Omental fat pad (tissue), 4 donors: ENCODE measurements around the gene WRNIP1. TPM values are rescaled to one million over a fixed set of nuclear protein-coding genes. Genes with fewer than 3 reads are reported as not detected.

Experiments
- ATAC-seq: fragments of 150-250 bp; one replicate; pipeline ENCODE4 v1.9.1; 2016; ENCODE audit warnings: mild to moderate bottlenecking, moderate library complexity; ENCODE audit not compliant: low FRiP score
- DNase-seq: peaks from one replicate; pipeline ENCODE4 v3.0.0-alpha.2; 2019; ENCODE audit warnings: low spot score
- CTCF ChIP-seq, 3 donors: fragments of 450-650 bp; IDR thresholded peaks; one replicate each; pipeline ENCODE4 v1.5.1; 2016 to 2017; ENCODE audit warnings: antibody characterized with exemption in 3 of 3, mild to moderate bottlenecking in 3 of 3, moderate library complexity in 2 of 3
- total RNA-seq, 4 donors: library from RNA; depleted of rRNA; stranded (reverse); fragments of >200 nt; gene quantifications; one replicate each; pipeline ENCODE4 v1.1.0, GENCODE V29; 2016

Gene WRNIP1
- total RNA-seq, 4 donors from 2014 or later, result 31.6 to 66.4 (median 46.1) TPM

- DNase-seq (no peak), ATAC-seq (no peak)
- TF ChIP-seq CTCF (IDR thresholded peaks at IDR 0.05), result no peak
These were observed 27.3 kb downstream of the WRNIP1 start for GRCh38 chr6:2792330-2793110.

GRCh38 chr6:2793534-2794151 is 28.4 kb downstream of the WRNIP1 start:
- no peak for DNase-seq
- no peak for ATAC-seq
- no peak for TF ChIP-seq CTCF (IDR thresholded peaks at IDR 0.05)

- no peak for TF ChIP-seq CTCF (IDR thresholded peaks at IDR 0.05)
- no peak for ATAC-seq
- DNase-seq, result no peak
These were observed 29.1 kb downstream of the WRNIP1 start for GRCh38 chr6:2794171-2794730.

- TF ChIP-seq CTCF (IDR thresholded peaks at IDR 0.05), result no peak
- ATAC-seq (no peak), DNase-seq (no peak)
These were observed 30.0 kb downstream of the WRNIP1 start for GRCh38 chr6:2795162-2795561.

GRCh38 chr6:2795956-2796355 is 30.8 kb downstream of the WRNIP1 start:
- ATAC-seq, result no peak
- TF ChIP-seq CTCF (IDR thresholded peaks at IDR 0.05), result no peak
- DNase-seq, result no peak

GRCh38 chr6:2796861-2797260 is 31.7 kb downstream of the WRNIP1 start:
- DNase-seq (no peak), ATAC-seq (no peak)
- TF ChIP-seq CTCF (IDR thresholded peaks at IDR 0.05), result no peak
